ENCODE results near the gene AOX1.
"Not testable (repeated sequence)": the region's sequence is repeated elsewhere in the genome, so short reads cannot be mapped to it uniquely, and the experiment has no call there.

The AOX1 gene

DNA sequence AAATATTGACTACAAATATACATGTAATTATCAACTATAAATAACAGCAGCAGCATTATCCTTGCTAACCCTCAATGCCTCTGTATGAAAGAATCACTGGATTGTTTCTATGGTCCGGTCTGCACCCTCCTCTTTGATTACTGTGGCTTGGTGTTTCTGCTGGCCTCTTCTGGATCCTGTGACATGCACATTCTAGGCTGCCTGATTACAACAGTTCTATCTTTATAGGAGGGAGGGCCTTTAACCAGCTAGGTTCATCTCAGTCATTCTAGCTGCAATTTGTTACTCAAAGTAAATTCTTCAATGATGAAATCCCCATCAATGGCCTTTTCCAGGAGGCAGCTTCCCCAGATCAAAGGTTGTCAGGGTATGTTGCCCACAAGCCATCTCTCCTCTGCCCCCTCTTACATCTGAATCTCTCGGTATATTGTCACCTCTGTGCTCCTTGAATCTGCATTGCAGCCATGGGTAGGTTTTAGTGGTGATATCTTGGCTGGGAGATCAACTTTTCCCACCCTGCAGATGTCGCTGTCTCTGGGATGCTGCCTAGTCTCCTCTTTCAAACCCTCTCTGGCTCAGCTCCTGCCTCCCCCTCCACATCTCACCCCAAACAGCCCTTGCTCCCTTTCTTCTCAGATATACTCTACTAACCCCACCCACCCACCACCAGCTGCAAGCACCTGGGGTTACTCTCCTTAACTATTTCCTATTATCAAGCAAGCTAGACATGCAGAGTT lies 119.7 kb downstream of the AOX1 start:
- DNase-seq: no peak

DNA sequence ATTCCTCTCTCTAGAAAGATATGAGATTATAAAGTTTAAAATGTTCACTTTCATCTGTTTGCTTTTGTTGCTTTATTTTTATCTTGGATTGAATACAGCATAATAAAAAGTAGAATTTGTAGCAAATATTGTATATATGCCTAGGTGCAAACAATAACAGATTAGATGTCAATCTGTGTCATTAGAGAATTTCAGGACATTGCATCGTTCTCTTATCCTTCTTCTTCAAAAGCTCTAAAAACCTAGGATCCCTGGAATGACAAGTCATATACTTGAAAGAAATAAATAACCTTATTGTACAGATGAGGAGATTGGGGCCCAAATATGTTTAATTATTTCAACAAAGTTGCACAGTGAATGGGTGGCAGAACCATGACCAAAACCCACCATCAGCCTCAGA lies 123.1 kb downstream of the AOX1 start:
- no peak for DNase-seq

DNA sequence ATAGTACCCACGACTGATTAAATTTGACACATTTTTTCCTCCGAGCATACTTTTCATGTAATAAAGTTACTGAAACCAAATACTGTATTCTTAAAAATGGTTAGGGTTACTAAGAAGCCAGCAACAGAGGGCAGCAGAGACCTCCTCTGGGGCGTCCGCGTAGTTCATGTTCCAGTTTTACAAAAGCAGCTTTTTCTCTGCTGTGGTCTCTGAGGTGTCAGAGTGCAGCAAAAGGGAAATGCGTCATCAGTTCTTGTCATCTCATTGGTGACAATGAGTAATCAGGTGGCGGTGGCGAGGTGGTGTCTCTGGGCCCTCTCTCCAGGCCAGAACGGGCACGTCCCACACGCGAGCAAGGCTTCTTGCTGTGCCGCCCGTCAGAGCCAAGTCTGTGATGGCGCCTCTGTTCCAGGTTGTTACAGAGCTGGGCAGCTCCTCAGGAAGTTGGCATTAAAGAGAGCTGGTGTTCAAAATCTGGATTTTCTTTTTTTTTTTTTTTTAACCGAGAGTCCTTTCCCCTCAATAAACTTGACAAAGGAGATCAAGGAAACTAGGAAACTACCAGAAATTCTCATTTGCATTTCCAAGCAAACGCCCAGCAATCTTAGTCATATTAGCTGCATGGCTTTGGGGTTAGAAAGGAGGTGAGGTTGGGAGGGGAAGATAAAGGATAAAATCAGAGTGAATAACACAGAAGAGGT lies 127.3 kb downstream of the AOX1 start:
- peak; percentile 96 for DNase-seq

DNA sequence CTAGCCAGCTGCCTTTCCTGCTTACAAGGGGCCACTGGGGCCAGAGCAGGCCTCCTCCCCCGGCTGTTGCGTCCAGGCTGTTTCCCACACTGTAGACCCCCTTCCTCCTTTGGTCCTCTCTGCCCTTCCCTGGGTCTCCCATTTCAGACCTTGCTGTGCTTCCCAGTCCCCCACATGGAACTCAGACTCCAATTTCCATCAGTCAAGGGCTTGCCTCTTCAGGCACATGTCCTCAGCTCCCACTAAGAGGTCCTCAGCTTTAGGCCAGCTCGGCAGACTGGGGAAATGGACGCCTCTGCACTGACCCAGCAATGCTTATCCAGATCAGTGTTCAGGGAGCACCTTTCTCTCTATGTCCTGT lies 127.9 kb downstream of the AOX1 start:
- no peak for DNase-seq

DNA sequence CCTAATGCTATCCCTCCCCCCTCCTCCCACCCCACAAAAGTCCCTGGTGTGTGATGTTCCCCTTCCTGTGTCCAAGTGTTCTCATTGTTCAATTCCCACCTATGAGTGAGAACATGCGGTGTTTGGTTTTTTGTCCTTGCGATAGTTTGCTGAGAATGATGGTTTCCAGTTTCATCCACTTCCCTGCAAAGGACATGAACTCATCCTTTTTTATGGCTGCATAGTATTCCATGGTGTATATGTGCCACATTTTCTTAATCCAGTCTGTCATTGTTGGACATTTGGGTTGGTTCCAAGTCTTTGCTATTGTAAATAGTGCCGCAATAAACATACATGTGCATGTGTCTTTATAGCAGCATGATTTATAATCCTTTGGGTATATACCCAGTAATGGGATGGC lies 129.2 kb downstream of the AOX1 start:
- not testable (repeated sequence) for DNase-seq

DNA sequence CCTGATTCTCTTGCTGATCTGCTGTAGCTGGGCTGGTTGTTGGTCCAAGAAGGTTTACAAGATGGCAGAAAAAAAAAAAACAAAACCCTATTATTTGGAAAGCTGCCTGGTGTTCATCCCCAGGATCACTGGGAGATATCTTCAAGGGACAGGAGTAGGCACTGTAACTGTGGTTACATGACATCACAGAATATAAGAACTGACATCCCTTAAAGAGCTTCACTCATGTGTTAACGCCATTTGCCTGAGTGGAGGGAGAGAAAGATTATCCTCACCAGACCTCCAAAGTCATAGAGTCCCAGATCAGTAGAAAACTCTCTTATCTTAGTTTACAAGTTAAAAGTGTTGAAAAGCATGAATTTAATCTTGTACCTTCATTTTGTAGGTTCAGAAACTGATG lies 130.6 kb downstream of the AOX1 start:
- DNase-seq: no peak

Measured in GF-D8 (cell line).